GM19351 (cell line): ENCODE results near the gene LIME1.
"Not testable (repeated sequence)": the region's sequence is repeated elsewhere in the genome, so short reads cannot be mapped to it uniquely, and the experiment has no call there.

ENCODE experiments used
- ATAC-seq: cut with Tn5 transposase; IDR thresholded peaks from one replicate; pipeline ENCODE4 v1.9.1; 2021; ENCODE audit warnings: mild to moderate bottlenecking, moderate library complexity; ENCODE audit not compliant: unreplicated experiment

The LIME1 gene

GRCh38 chr20:63706852-63707557, 29.5 kb upstream of the LIME1 start:
- ATAC-seq = peak; percentile 32

- ATAC-seq = peak; percentile 76
These were observed 28.7 kb upstream of the LIME1 start, which contains the start of the genes ARFRP1 and ZGPAT for GRCh38 chr20:63707558-63708300. Gene ARFRP1 (minus strand): TSS chr20:63707976. CDS start chr20:63707091, 885 bp downstream. Gene ZGPAT (plus strand): TSS chr20:63708039. CDS start chr20:63708581, 542 bp downstream.

DNA sequence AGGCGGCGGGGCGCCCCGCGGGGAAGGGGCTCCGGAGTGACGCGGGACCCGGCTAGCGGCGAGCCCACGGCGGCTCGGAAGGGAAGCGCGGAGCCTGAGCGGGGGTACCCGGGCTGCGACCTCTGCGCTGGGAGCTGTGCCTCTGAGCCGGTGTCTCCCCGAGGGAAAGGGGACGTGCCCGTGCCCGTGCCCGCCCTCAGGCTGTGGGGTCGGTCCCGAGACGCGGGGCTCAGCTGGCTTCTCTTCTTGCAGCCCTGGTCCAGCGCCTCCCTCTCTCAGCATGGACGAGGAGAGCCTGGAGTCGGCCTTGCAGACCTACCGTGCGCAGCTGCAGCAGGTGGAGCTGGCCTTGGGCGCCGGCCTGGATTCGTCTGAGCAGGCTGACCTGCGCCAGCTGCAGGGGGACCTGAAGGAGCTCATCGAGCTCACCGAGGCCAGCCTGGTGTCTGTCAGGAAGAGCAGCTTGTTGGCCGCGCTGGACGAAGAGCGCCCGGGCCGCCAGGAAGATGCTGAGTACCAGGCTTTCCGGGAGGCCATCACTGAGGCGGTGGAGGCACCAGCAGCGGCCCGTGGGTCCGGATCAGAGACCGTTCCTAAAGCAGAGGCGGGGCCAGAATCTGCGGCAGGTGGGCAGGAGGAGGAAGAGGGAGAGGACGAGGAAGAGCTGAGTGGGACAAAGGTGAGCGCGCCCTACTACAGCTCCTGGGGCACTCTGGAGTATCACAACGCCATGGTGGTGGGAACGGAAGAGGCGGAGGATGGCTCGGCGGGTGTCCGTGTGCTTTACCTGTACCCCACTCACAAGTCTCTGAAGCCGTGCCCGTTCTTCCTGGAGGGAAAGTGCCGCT, 27.9 kb upstream of the LIME1 start:
- no peak for ATAC-seq

DNA sequence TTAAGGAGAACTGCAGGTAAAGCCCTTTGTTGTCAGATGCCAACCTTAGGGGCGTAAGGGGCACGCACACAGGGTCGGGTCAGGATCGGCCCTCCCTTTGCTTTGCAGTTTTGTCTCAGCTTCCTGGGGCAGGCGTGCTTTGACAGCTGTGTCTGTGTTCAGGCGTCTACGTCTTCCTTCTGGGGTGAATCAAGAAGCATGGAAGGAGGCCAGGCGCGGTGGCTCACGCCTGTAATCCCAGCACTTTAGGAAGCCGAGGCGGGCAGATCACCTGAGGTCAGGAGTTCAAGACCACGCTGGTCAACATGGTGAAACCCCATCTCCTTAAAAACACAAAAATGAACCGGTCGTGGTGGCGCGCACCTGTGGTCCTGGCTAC, 27.3 kb upstream of the LIME1 start:
- no peak for ATAC-seq

GRCh38 chr20:63711085-63711645, 25.3 kb upstream of the LIME1 start:
- no peak for ATAC-seq

DNA sequence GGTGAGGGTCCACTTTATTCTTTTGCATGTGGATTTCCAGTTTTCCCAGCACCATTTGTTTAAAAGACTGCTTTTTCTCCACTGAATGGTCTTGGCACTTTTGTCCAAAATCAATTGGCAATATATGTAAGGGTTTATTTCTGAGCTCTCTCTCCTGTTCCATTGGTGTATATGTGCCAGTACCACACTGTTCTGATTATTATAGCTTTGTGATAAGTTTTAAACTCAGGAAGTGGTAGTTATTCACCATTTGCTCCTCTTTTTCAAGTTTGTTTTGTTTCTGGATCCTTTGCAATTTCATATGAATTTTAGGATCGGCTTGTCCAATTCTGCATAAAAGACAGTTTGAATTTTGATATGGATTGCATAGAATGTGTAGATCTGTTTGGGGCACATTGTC, 24.3 kb upstream of the LIME1 start:
- no peak for ATAC-seq

GRCh38 chr20:63714858-63715257, 21.6 kb upstream of the LIME1 start:
- no peak for ATAC-seq

GRCh38 chr20:63718996-63719395, 17.5 kb upstream of the LIME1 start:
- ATAC-seq = no peak

- ATAC-seq = not testable (repeated sequence)
These were observed 13.4 kb upstream of the LIME1 start for GRCh38 chr20:63722967-63723622.

DNA sequence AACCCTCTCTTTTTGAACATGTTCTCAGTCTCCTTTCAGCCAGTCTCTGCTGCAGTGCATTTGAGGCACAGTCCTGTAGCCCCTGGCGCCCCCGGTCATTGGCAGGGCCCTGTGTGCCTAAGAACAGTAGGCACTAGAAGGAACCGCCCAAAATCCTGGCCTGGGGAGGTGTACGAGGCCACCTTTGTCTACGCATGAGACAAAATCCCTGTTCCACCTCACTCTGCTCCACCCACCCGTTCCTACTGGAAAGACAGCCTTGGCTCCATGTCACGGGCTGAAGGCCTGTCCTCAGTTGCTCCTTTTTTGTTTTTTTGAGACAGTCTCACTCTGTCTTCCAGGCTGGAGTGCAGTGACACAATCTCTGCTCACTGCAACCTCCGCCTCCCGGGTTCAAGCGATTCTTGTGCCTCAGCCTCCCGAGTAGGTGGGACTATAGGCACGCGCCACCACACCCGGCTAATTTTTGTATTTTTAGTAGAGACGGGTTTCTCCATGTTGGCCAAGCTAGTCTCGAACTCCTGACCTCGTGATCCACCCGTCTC, 6.2 kb upstream of the LIME1 start:
- ATAC-seq = not testable (repeated sequence)

DNA sequence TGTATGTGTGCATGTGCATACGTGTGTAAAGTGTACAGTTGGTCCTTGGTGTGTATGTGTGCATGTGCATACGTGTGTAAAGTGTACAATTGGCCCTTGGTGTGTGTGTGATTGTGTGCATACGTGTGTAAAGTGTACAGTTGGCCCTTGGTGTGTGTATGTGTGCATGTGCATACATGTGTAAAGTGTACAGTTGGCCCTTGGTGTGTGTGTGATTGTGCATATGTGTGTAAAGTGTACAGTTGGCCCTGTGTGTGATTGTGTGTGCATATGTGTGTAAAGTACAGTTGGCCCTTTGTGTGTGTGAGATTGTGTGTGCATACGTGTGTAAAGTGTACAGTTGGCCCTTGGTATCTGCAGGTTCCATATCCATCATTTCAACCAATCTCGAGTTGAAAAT, 5.1 kb upstream of the LIME1 start:
- ATAC-seq = no peak

DNA sequence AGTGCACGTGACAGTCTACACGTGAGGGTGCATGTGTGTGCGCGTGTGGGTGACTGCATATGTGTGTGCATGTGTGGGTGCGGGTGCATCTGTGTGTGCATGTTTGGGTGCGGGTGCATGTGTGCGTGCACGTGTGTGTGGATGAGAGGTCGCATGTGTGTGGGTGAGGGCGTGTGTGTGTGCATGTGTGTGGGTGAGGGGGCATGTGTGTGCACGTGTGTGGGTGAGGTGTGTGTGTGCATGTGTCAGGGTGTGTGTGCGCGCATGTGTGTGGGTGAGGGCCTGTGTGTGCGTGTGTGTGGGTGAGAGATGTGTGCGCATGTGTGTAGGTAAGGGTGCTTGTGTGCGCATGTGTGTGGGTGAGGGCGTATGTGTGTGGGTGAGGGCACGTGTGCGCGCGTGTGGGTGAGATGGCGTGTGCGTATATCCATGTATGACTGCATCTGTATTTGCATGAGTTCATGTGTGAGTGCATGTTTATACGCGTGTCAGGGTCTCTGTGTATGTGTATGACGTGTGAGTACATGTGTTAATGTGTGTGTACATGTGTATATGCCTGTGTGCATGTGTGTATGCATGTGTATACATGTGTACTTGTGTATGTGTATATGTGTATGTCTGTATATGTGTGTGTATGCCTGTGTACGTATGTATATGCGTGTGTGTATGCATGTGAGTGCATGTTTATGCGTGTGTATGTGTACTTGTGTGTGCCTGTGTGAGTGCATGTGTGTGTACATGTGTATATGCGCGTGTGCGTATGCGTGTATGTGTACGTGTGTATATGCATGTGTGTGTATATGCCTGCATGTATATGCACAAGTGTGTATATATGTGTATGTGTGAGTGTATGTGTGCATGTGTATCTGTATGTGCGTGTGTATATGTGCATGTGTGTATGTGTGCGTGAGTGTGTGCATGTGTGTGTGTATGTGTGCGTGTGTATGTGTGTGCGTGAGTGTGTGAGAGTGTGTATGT, 4.1 kb upstream of the LIME1 start:
- no peak for ATAC-seq

- ATAC-seq = no peak
These were observed 3.3 kb upstream of the LIME1 start for GRCh38 chr20:63733117-63733516.

GRCh38 chr20:63733579-63734081, 2.8 kb upstream of the LIME1 start:
- ATAC-seq = no peak

DNA sequence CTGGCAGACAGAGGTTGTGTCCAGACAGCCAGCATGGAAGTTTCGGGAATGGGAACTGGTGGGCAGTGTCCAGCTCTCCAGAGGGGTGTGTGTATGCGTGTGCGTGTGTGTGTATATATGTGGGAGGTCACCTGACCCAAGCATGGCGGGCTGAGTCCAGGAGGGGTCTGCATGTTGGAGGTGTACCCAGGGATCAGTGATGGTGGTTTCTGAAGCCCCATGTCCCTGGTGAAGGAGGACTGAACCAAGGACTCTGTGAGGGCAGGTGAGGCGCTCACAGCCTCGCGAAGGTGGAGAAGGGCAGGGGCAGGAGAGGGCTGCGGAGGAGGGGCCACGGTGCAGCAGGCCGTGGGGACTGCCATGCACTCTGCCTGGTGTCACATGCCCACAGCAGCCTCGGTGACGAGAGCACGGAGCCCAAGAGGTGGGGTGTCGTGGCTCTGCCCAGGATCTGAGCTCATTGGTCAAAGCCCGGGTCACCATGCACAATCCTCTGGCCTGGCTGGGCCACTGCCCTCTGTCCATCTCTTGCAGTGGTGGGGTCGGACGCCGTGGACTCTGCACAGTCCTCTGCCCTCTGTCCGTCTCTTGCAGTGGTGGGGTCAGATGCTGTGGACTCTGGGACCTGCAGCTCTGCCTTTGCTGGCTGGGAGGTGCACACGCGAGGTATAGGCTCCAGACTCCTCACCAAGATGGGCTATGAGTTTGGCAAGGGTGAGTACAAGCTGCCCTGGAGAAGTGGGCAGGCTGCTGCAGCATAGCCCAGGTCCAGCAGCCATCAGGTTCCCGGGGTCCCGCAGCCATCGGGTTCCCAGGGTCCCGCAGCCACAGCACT, 2.1 kb upstream of the LIME1 start:
- no peak for ATAC-seq

GRCh38 chr20:63734946-63735858, 1.3 kb upstream of the LIME1 start:
- no peak for ATAC-seq
